GM19372 (cell line): ENCODE measurements around the gene NGLY1.

Experiments used
- ATAC-seq: cut with Tn5 transposase; IDR thresholded peaks from one replicate; pipeline ENCODE4 v1.9.1; 2021; ENCODE audit warnings: mild to moderate bottlenecking, low read depth, moderate library complexity; ENCODE audit not compliant: unreplicated experiment

Gene NGLY1

GRCh38 chr3:25784971-25785370 is 1.7 kb upstream of the NGLY1 start:
- no peak for ATAC-seq

GRCh38 chr3:25783661-25784512 is 644 bp upstream of the NGLY1 start:
- ATAC-seq = peak; percentile 30

- ATAC-seq = no peak
Measured at GRCh38 chr3:25782636-25782937, 656 bp downstream of the NGLY1 start.

- ATAC-seq = peak; percentile 45
Measured at GRCh38 chr3:25781758-25782594, 1.3 kb downstream of the NGLY1 start.

GRCh38 chr3:25781145-25781757 is 2.0 kb downstream of the NGLY1 start:
- no peak for ATAC-seq

- no peak for ATAC-seq
Measured at GRCh38 chr3:25780618-25781017, 2.6 kb downstream of the NGLY1 start.

GRCh38 chr3:25775936-25776335 is 7.3 kb downstream of the NGLY1 start:
- ATAC-seq = no peak

GRCh38 chr3:25768851-25769250 is 14.4 kb downstream of the NGLY1 start:
- ATAC-seq = peak; percentile 89

- ATAC-seq = no peak
Measured at GRCh38 chr3:25751725-25752124, 31.5 kb downstream of the NGLY1 start.

- no peak for ATAC-seq
Measured at GRCh38 chr3:25751048-25751447, 32.2 kb downstream of the NGLY1 start.

GRCh38 chr3:25749031-25749581 is 34.1 kb downstream of the NGLY1 start:
- no peak for ATAC-seq

GRCh38 chr3:25748189-25748588 is 35.1 kb downstream of the NGLY1 start:
- ATAC-seq = no peak

- ATAC-seq = no peak
Measured at GRCh38 chr3:25747033-25747432, 36.2 kb downstream of the NGLY1 start.

GRCh38 chr3:25744470-25744869 is 38.8 kb downstream of the NGLY1 start:
- ATAC-seq = no peak

GRCh38 chr3:25728101-25728500 is 55.1 kb downstream of the NGLY1 start:
- no peak for ATAC-seq

- ATAC-seq = no peak
Measured at GRCh38 chr3:25727316-25727715, 55.9 kb downstream of the NGLY1 start.

- no peak for ATAC-seq
Measured at GRCh38 chr3:25725810-25726209, 57.4 kb downstream of the NGLY1 start.

- no peak for ATAC-seq
Measured at GRCh38 chr3:25724948-25725645, 58.1 kb downstream of the NGLY1 start.

GRCh38 chr3:25723802-25724201 is 59.4 kb downstream of the NGLY1 start:
- no peak for ATAC-seq

- no peak for ATAC-seq
Measured at GRCh38 chr3:25719321-25719720, 63.9 kb downstream of the NGLY1 start.
